A549 (cell line): ENCODE measurements around the gene LRRC8E. TPM values are rescaled to one million over a fixed set of nuclear protein-coding genes. Genes with fewer than 3 reads are reported as not detected.
A peak's percentile ranks its signal among the peaks of the same experiment; 100 is the strongest.

Source experiments
- ATAC-seq, 2 experiments: fragments of 200-7000 bp in 1 of 2; fragments of >200 bp in 1 of 2; cut with Nextera tagmentation in 1 of 2; cut with Tn5 transposase in 1 of 2; 3 replicates each; pipeline versions ENCODE4 v1.8.0 to v1.9.1; 2018 to 2020; ENCODE audit warnings: mild to moderate bottlenecking in 1 of 2, moderate library complexity in 1 of 2
- CTCF ChIA-PET: fragments of 300-600 bp; sonication (Branson Sonifier 250); formaldehyde crosslinking; extraction: SDS; loops from one replicate; lab custom pipeline; 2021; ENCODE audit warnings: antibody characterized with exemption, inconsistent platforms; lab: Yijun Ruan, JAX
- POLR2A ChIA-PET: fragments of 350-600 bp; formaldehyde crosslinking; extraction: SDS; loops from one replicate; lab custom pipeline; 2021; ENCODE audit warnings: antibody characterized with exemption, inconsistent platforms; lab: Yijun Ruan, JAX
- DNase-seq, 2 experiments: peaks; one replicate each; pipeline versions ENCODE4 v3.0.0 to v3.0.0-alpha.2; 2011 to 2016; ENCODE audit warnings: low read depth in 1 of 2, low spot score in 1 of 2
- FAIRE-seq: peaks from 2 replicates; lab custom pipeline; 2011; peaks lifted over from hg19 to GRCh38; lab: Jason Lieb, UNC
- H3K27ac ChIP-seq, 2 experiments: fragments of >200 bp; sonication (Bioruptor Twin); formaldehyde crosslinking; 3 replicates each; pipeline ENCODE4 v1.5.1; 2016 to 2017
- H3K4me1 ChIP-seq: fragments of >200 bp; sonication (Bioruptor Twin); formaldehyde crosslinking; 3 replicates; pipeline ENCODE4 v1.6.1; 2016
- H3K4me2 ChIP-seq: fragments of >200 bp; sonication (Bioruptor Twin); formaldehyde crosslinking; 3 replicates; pipeline ENCODE4 v1.6.1; 2016
- H3K4me3 ChIP-seq: fragments of >200 bp; sonication (Bioruptor Twin); formaldehyde crosslinking; 3 replicates; pipeline ENCODE4 v1.5.1; 2016
- H3K9me3 ChIP-seq: fragments of >200 bp; sonication (Bioruptor Twin); formaldehyde crosslinking; 3 replicates; pipeline ENCODE4 v1.6.1; 2016
- CBX8 ChIP-seq: fragments of 200-600 bp; sonication (generic); IDR thresholded peaks from 2 replicates; pipeline ENCODE4 v1.6.1; 2016
- CHD2 ChIP-seq: fragments of 150-350 bp; IDR thresholded peaks from 2 replicates; pipeline ENCODE4 v1.6.1; 2014; ENCODE audit warnings: low read length; ENCODE audit not compliant: partially characterized antibody
- CHD4 ChIP-seq: fragments of 200-600 bp; sonication (generic); IDR thresholded peaks from 2 replicates; pipeline ENCODE4 v1.6.1; 2016; ENCODE audit warnings: antibody characterized with exemption, mild to moderate bottlenecking, borderline replicate concordance
- EHF ChIP-seq: fragments of 250-450 bp; sonication (Bioruptor Pico); IDR thresholded peaks from 2 replicates; pipeline ENCODE4 v1.5.0; 2020; ENCODE audit warnings: mild to moderate bottlenecking
- ESRRA ChIP-seq: fragments of 150-350 bp; IDR thresholded peaks from 2 replicates; pipeline ENCODE4 v1.6.1; 2014; ENCODE audit warnings: mild to moderate bottlenecking, low read length, borderline replicate concordance
- FOXS1 ChIP-seq: fragments of 250-450 bp; sonication (Bioruptor Pico); IDR thresholded peaks from 2 replicates; pipeline ENCODE4 v1.5.0; 2020; ENCODE audit warnings: mild to moderate bottlenecking, moderate library complexity
- GATA3 ChIP-seq: IDR thresholded peaks from 2 replicates; pipeline ENCODE4 v1.6.1; 2012; ENCODE audit warnings: borderline replicate concordance
- HEYL ChIP-seq: fragments of 250-450 bp; sonication (Bioruptor Pico); IDR thresholded peaks from 2 replicates; pipeline ENCODE4 v1.8.0; 2021; ENCODE audit warnings: mild to moderate bottlenecking, moderate library complexity
- HOXB5 ChIP-seq: fragments of 250-450 bp; sonication (Bioruptor Pico); IDR thresholded peaks from 2 replicates; pipeline ENCODE4 v1.5.0; 2020; ENCODE audit warnings: mild to moderate bottlenecking, moderate library complexity
- JUN ChIP-seq, 2 experiments: fragments of >200 bp; sonication (Bioruptor Twin); formaldehyde crosslinking; IDR thresholded peaks; 2 replicates in 1 of 2; 3 replicates in 1 of 2; pipeline ENCODE4 v1.6.1; 2016 to 2017
- JUNB ChIP-seq: fragments of >200 bp; sonication (Bioruptor Twin); formaldehyde crosslinking; IDR thresholded peaks from 2 replicates; pipeline ENCODE4 v1.6.1; 2016
- NFE2L2 ChIP-seq: fragments of 150-350 bp; conservative IDR thresholded peaks from 2 replicates; pipeline ENCODE4 v1.6.1; 2014; ENCODE audit warnings: low read length
- PHF8 ChIP-seq: fragments of 200-600 bp; sonication (generic); IDR thresholded peaks from 2 replicates; pipeline ENCODE4 v1.6.1; 2016; ENCODE audit warnings: low read depth, mild to moderate bottlenecking, antibody characterized with exemption, moderate library complexity, borderline replicate concordance
- POLR2A ChIP-seq: IDR thresholded peaks from 2 replicates; pipeline ENCODE4 v1.6.1; 2012; ENCODE audit warnings: mild to moderate bottlenecking, low read length
- RAD21 ChIP-seq, 2 experiments: fragments of >200 bp in 1 of 2; sonication (Bioruptor Twin) in 1 of 2; formaldehyde crosslinking in 1 of 2; IDR thresholded peaks in 1 of 2; conservative IDR thresholded peaks in 1 of 2; 2 replicates in 1 of 2; 3 replicates in 1 of 2; pipeline ENCODE4 v1.6.1; 2012 to 2018; ENCODE audit warnings: inconsistent platforms in 1 of 2
- RARB ChIP-seq: fragments of 250-450 bp; sonication (Bioruptor Pico); IDR thresholded peaks from 2 replicates; pipeline ENCODE4 v1.8.0; 2021; ENCODE audit warnings: mild to moderate bottlenecking, moderate library complexity
- RCOR1 ChIP-seq: fragments of 150-350 bp; IDR thresholded peaks from 2 replicates; pipeline ENCODE4 v1.6.1; 2014; ENCODE audit warnings: antibody characterized with exemption, low read length, low read depth
- TP53 ChIP-seq: fragments of 250-450 bp; sonication (Bioruptor Pico); IDR thresholded peaks from 2 replicates; pipeline ENCODE4 v1.5.0; 2021; ENCODE audit warnings: mild to moderate bottlenecking, moderate library complexity
- ZC3H11A ChIP-seq: fragments of 450-650 bp; IDR thresholded peaks from 2 replicates; pipeline ENCODE4 v1.6.1; 2014; ENCODE audit warnings: antibody characterized with exemption, mild to moderate bottlenecking
- ZNF302 ChIP-seq: fragments of 250-450 bp; sonication (Bioruptor Pico); IDR thresholded peaks from 2 replicates; pipeline ENCODE4 v1.9.0; 2021; ENCODE audit warnings: inconsistent platforms, mild to moderate bottlenecking, moderate library complexity
- WGBS: methylation state at CpG from one replicate; pipeline ENCODE4 v1.1.6; 2017; ENCODE audit errors: missing lambda C conversion rate; 5-methylcytosine and 5-hydroxymethylcytosine counted together
- polyA plus RNA-seq, 4 experiments: library from polyadenylated mRNA; depleted of rRNA in 3 of 4; stranded (reverse); fragments of >200 nt; fragmentation: RNase III in 1 of 4; extraction: RNeasy Plus Mini Kit Qiagen cat#74134 plus additional on column Dnase treatment in 1 of 4; gene quantifications; 2 replicates in 3 of 4; 3 replicates in 1 of 4; pipeline ENCODE4 v1.2.3, GENCODE V29; 2011 to 2017
- TF ChIP-seq, protein P1 (sequence below): fragments of 450-650 bp; IDR thresholded peaks from 2 replicates; pipeline ENCODE4 v1.6.1; 2014; ENCODE audit warnings: antibody characterized with exemption
- TF ChIP-seq, protein P2 (sequence below): fragments of >200 bp; sonication (Bioruptor Twin); formaldehyde crosslinking; IDR thresholded peaks from 3 replicates; pipeline ENCODE4 v1.6.1; 2016
- TF ChIP-seq, protein P3 (sequence below): fragments of 250-450 bp; sonication (Bioruptor Pico); IDR thresholded peaks from 2 replicates; pipeline ENCODE4 v1.5.0; 2020; ENCODE audit warnings: low read depth, mild to moderate bottlenecking, moderate library complexity
- TF ChIP-seq, protein P4 (sequence below): fragments of >200 bp; sonication (Bioruptor Twin); formaldehyde crosslinking; IDR thresholded peaks from 3 replicates; pipeline ENCODE4 v1.5.1; 2016
- TF ChIP-seq, protein P5 (sequence below): IDR thresholded peaks from 2 replicates; pipeline ENCODE4 v1.6.1; 2012
- TF ChIP-seq, protein P6 (sequence below): fragments of >200 bp; sonication (Bioruptor Twin); formaldehyde crosslinking; IDR thresholded peaks from 2 replicates; pipeline ENCODE4 v1.6.1; 2016
- TF ChIP-seq, protein P7 (sequence below): IDR thresholded peaks from 2 replicates; pipeline ENCODE4 v1.6.1; 2012

Gene LRRC8E
- polyA plus RNA-seq, 2 of the 4 experiments (the other 2 are of a cell fraction): 4.0 to 4.4 TPM

DNA sequence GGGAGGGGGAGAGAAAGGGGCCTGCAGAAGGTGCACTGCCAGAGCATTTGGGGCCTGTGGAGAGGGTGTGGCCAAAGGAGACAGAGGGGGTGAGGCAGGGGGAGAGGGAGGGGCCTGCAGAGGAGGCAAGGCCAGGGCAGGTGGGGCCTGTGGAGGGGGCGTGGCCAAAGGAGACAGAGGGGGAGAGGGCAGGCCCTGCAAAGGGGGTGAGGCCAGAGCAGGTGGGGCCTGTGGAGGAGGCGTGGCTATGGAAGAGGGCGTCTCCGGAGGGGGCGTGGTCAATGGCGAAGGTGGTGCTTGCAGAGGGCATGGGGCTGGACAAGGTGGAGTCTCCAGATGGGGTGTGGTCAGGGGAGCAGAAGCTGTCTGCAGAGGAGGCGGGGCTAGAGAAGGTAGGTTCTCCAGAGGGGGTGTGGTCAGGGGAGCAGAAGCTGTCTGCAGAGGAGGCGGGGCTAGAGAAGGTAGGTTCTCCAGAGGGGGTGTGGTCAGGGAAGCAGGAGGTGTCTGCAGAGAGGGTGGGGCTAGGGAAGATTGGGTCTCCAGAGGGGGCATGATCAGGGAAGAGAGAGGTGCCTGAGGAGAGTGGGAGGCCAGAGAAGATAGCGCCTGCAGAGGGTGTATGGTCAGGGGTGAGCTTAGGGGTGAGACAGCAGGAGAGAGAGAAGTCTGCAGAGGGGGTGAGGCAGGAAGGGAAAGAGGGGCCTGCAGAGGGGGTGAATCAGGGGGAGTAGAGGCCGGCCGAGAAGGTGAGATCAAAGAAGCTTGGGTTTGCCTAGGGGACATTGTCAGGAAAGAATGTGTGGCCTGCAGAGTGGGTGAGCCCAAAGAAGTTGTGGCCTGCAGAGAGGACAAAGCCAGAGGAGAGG, 17.5 kb upstream of the LRRC8E start:
- no peak for TF ChIP-seq PHF8
- no peak for TF ChIP-seq EHF (CRISPR knock-in tag)
- no peak for TF ChIP-seq JUN (IDR thresholded peaks at IDR 0.05)
- TF ChIP-seq RARB (CRISPR knock-in tag): no peak
- TF ChIP-seq, protein P1, sequence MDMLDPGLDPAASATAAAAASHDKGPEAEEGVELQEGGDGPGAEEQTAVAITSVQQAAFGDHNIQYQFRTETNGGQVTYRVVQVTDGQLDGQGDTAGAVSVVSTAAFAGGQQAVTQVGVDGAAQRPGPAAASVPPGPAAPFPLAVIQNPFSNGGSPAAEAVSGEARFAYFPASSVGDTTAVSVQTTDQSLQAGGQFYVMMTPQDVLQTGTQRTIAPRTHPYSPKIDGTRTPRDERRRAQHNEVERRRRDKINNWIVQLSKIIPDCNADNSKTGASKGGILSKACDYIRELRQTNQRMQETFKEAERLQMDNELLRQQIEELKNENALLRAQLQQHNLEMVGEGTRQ: no peak
- TF ChIP-seq HOXB5: no peak
- TF ChIP-seq, protein P2, sequence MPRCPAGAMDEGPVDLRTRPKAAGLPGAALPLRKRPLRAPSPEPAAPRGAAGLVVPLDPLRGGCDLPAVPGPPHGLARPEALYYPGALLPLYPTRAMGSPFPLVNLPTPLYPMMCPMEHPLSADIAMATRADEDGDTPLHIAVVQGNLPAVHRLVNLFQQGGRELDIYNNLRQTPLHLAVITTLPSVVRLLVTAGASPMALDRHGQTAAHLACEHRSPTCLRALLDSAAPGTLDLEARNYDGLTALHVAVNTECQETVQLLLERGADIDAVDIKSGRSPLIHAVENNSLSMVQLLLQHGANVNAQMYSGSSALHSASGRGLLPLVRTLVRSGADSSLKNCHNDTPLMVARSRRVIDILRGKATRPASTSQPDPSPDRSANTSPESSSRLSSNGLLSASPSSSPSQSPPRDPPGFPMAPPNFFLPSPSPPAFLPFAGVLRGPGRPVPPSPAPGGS: no peak
- TF ChIP-seq JUNB: no peak
- no peak for TF ChIP-seq CHD2
- TF ChIP-seq, protein P3, sequence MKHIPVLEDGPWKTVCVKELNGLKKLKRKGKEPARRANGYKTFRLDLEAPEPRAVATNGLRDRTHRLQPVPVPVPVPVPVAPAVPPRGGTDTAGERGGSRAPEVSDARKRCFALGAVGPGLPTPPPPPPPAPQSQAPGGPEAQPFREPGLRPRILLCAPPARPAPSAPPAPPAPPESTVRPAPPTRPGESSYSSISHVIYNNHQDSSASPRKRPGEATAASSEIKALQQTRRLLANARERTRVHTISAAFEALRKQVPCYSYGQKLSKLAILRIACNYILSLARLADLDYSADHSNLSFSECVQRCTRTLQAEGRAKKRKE (CRISPR knock-in tag): no peak
- TF ChIP-seq POLR2A: no peak
- no peak for TF ChIP-seq RAD21 (conservative IDR thresholded peaks at IDR 0.05 in 1 of 2, IDR thresholded peaks at IDR 0.05 in 1 of 2)
- TF ChIP-seq, all 56 proteins: peak for 0
- POLR2A ChIA-PET: no interaction called here
- peak overlapping the region; percentile 81 for H3K4me2 ChIP-seq
- no peaks in the 10 kb centered on the region for H3K9me3 ChIP-seq
- H3K4me1 ChIP-seq: peaks cover 29% of the 10 kb centered on the region
- 15% methylated on average over 6 of the region's 11 CpGs for WGBS
- H3K27ac ChIP-seq: peak overlapping the region; percentile 45 to 73; a peak in 5 of 6 replicates
- CTCF ChIA-PET: interaction anchor here (0.7 to 2.5 kb wide), 2 partner anchors 13 to 18 kb away, joined by 5 to 6 read pairs; no protein-coding TSS in a partner anchor
- DNase-seq (peak in 1 of 2 experiments; percentile 98), ATAC-seq (peak; percentile 7 to 30; a peak in 4 of 6 replicates), FAIRE-seq (no peak)
- H3K4me3 ChIP-seq: peak overlapping the region; percentile 35; the same call in 1 of the 3 replicates

DNA sequence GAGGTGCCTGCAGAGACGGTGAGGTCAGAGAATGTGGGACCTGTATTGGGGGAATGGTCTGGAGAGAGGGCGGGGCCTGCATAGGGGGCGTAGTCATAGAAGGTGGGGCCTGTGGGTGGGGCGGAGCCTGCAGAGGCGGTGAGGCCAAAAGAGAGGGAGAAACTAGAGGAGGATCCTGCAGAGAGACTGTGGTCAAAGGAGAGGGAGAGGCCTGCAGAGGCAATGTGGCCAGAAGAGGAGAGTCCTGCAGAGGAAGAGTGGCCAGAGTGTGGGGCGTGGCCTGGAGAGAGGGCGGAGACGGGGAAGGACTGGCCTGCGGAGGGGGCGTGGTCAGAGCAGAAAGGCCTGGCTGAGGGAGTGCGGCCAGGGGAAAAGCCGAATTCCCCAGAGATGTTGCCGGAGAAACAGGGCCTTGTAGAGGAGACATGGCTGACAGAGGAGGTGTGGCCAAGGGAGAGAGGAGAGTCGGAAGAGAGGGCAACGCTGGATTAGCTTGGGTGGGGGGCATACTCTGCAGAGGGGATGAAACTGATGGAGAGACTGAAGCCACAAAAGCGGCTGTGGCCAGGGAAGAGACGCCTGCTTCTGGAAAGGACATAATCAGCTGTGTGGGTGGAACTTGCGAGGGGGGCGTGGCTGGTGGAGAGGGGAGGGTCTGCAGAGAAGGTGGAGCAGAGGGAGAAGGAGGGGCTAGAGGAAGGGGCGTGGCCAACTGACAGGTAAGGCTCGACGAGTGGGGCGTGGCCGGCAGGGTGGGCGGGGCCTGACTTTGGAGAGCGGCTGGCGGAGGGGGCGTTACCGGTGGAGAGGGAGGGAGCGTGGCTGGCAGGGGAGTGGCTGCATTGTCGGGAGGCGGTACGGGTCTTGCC, 16.6 kb upstream of the LRRC8E start:
- DNase-seq: peak; percentile 60 to 96
- Histone ChIP-seq H3K4me1 (peaks cover 29% of the 10 kb centered on the region), H3K4me2 (peak overlapping the region; percentile 81), H3K4me3 (peak overlapping the region; percentile 35), H3K9me3 (no peaks in the 10 kb centered on the region), H3K27ac (peak overlapping the region; percentile 45 to 73; a peak in 5 of 6 replicates)
- POLR2A ChIA-PET: interaction anchor here (0.7 kb wide), 1 partner anchor 32 kb away, joined by 4 read pairs; the partner anchor contains the start of gene MAP2K7
- CTCF ChIA-PET: interaction anchor here (2.5 kb wide), 1 partner anchor 19 kb away, joined by 6 read pairs; no protein-coding TSS in a partner anchor
- WGBS: 1% methylated on average over 28 of the region's 33 CpGs
- no peak for FAIRE-seq
- peak; percentile 35 to 64 for ATAC-seq
- no peak for TF ChIP-seq RCOR1
- TF ChIP-seq GATA3: no peak
- no peak for TF ChIP-seq ZC3H11A
- no peak for TF ChIP-seq CBX8
- TF ChIP-seq, protein P2: no peak
- TF ChIP-seq NFE2L2: no peak
- no peak for TF ChIP-seq TP53 (CRISPR knock-in tag)
- TF ChIP-seq, protein P4, sequence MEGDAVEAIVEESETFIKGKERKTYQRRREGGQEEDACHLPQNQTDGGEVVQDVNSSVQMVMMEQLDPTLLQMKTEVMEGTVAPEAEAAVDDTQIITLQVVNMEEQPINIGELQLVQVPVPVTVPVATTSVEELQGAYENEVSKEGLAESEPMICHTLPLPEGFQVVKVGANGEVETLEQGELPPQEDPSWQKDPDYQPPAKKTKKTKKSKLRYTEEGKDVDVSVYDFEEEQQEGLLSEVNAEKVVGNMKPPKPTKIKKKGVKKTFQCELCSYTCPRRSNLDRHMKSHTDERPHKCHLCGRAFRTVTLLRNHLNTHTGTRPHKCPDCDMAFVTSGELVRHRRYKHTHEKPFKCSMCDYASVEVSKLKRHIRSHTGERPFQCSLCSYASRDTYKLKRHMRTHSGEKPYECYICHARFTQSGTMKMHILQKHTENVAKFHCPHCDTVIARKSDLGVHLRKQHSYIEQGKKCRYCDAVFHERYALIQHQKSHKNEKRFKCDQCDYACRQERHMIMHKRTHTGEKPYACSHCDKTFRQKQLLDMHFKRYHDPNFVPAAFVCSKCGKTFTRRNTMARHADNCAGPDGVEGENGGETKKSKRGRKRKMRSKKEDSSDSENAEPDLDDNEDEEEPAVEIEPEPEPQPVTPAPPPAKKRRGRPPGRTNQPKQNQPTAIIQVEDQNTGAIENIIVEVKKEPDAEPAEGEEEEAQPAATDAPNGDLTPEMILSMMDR: no peak
- TF ChIP-seq HEYL (CRISPR knock-in tag): no peak
- no peak for TF ChIP-seq RAD21 (conservative IDR thresholded peaks at IDR 0.05 in 1 of 2, IDR thresholded peaks at IDR 0.05 in 1 of 2)
- no peak for TF ChIP-seq ESRRA
- no peak for TF ChIP-seq CHD4
- TF ChIP-seq, protein P5, sequence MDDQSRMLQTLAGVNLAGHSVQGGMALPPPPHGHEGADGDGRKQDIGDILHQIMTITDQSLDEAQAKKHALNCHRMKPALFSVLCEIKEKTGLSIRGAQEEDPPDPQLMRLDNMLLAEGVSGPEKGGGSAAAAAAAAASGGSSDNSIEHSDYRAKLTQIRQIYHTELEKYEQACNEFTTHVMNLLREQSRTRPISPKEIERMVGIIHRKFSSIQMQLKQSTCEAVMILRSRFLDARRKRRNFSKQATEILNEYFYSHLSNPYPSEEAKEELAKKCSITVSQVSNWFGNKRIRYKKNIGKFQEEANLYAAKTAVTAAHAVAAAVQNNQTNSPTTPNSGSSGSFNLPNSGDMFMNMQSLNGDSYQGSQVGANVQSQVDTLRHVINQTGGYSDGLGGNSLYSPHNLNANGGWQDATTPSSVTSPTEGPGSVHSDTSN: no peak
- TF ChIP-seq, protein P6, sequence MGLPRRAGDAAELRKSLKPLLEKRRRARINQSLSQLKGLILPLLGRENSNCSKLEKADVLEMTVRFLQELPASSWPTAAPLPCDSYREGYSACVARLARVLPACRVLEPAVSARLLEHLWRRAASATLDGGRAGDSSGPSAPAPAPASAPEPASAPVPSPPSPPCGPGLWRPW: no peak
- TF ChIP-seq FOXS1 (CRISPR knock-in tag): no peak
- TF ChIP-seq, protein P7, sequence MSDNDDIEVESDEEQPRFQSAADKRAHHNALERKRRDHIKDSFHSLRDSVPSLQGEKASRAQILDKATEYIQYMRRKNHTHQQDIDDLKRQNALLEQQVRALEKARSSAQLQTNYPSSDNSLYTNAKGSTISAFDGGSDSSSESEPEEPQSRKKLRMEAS: no peak
- TF ChIP-seq JUN (IDR thresholded peaks at IDR 0.05): no peak
- TF ChIP-seq ZNF302 (CRISPR knock-in tag): no peak
